GM12873 (cell line): ENCODE results near the gene ADGRL1.

ENCODE experiments used
- CTCF ChIP-seq: IDR thresholded peaks from 2 replicates; pipeline ENCODE4 v1.5.1; 2012; ENCODE audit warnings: low read depth, mild to moderate bottlenecking, moderate library complexity, low read length, control low read depth; ENCODE audit not compliant: insufficient read depth; ENCODE audit errors: missing control alignments

The ADGRL1 gene

GRCh38 chr19:14138576-14139265 lies 67.2 kb downstream of the ADGRL1 start:
- TF ChIP-seq CTCF: no peak

- peak; percentile 80 for TF ChIP-seq CTCF
Observed at GRCh38 chr19:14136509-14137281, 69.3 kb downstream of the ADGRL1 start, which contains the start of gene ASF1B. Gene ASF1B (minus strand): TSS chr19:14136589. CDS start chr19:14136456, 133 bp downstream.

- no peak for TF ChIP-seq CTCF
Observed at GRCh38 chr19:14135985-14136508, 69.9 kb downstream of the ADGRL1 start.

- TF ChIP-seq CTCF: no peak
Observed at GRCh38 chr19:14135355-14135754, 70.6 kb downstream of the ADGRL1 start.

GRCh38 chr19:14127929-14128509 lies 78.0 kb downstream of the ADGRL1 start:
- TF ChIP-seq CTCF: no peak

GRCh38 chr19:14127176-14127575 lies 78.8 kb downstream of the ADGRL1 start:
- no peak for TF ChIP-seq CTCF

- no peak for TF ChIP-seq CTCF
Observed at GRCh38 chr19:14122924-14123323, 83.0 kb downstream of the ADGRL1 start.
